ENCODE results near the gene PCDH20. TPM values are rescaled to one million over a fixed set of nuclear protein-coding genes. Genes with fewer than 3 reads are reported as not detected.

The PCDH20 gene
- under 0.01 and 3.1 TPM in 2 replicates for total RNA-seq

GRCh38 chr13:61415749-61416148 is at the start of gene PCDH20:
TSS of gene PCDH20 (minus strand) at chr13:61415849. CDS start at chr13:61415158, 691 bp downstream.

